Measurements from ENCODE around the gene NR1I2.

DNA sequence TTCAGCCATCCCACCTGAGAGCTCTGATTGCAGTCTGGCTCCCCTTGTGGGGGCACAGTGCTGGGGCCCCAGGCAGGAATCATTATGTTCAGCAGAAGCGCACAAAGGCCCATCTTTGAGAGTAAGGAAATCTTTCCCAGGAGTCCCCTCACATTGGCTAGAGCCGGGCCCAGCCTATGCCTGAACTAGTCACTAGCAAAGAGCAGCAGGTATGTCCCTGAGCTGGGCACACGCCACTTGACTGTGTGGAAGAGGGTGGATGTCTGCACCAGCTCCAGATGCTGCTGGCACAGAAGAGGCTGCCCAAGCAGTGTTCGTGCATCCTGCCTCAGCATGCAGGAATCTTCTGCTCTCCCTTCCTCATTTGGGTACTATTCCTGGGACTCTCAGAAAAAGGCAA is 26.3 kb downstream of the NR1I2 start:
- TF ChIP-seq, protein P1, sequence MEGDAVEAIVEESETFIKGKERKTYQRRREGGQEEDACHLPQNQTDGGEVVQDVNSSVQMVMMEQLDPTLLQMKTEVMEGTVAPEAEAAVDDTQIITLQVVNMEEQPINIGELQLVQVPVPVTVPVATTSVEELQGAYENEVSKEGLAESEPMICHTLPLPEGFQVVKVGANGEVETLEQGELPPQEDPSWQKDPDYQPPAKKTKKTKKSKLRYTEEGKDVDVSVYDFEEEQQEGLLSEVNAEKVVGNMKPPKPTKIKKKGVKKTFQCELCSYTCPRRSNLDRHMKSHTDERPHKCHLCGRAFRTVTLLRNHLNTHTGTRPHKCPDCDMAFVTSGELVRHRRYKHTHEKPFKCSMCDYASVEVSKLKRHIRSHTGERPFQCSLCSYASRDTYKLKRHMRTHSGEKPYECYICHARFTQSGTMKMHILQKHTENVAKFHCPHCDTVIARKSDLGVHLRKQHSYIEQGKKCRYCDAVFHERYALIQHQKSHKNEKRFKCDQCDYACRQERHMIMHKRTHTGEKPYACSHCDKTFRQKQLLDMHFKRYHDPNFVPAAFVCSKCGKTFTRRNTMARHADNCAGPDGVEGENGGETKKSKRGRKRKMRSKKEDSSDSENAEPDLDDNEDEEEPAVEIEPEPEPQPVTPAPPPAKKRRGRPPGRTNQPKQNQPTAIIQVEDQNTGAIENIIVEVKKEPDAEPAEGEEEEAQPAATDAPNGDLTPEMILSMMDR (IDR thresholded peaks at IDR 0.05) = no peak
- no peak for TF ChIP-seq POLR2A (IDR thresholded peaks at IDR 0.05)
- no peak for TF ChIP-seq EP300 (IDR thresholded peaks at IDR 0.05)

Data from tibial nerve (tissue), 4 donors.